Measurements from ENCODE around the gene MATCAP1. TPM values are rescaled to one million over a fixed set of nuclear protein-coding genes. Genes with fewer than 3 reads are reported as not detected.

MATCAP1 gene
- total and polyA plus RNA-seq, 8 donors: 4.8 to 55.6 (median 14.7) TPM

GRCh38 chr16:67190448-67191399 is 7.0 kb upstream of the MATCAP1 start:
- no peak for TF ChIP-seq CTCF (IDR thresholded peaks at IDR 0.05)
- no peaks in the 10 kb centered on the region for H3K27me3 ChIP-seq
- no peak for FAIRE-seq
- H3K36me3 ChIP-seq: peaks cover 0 to 8% (median 5%) of the 10 kb centered on the region in 3 donors
- no peak for DNase-seq
- no peak overlapping the region for H3K4me3 ChIP-seq
- peaks cover 14 to 19% (median 19%) of the 10 kb centered on the region in 3 donors for H3K4me1 ChIP-seq
- no peaks in the 10 kb centered on the region for H3K9me3 ChIP-seq
- ATAC-seq: no peak
- 59 to 66% methylated on average over 13 of the region's 13 CpGs for WGBS, 2 donors
- H3K27ac ChIP-seq: no peak overlapping the region
- intact Hi-C loops (cut with DNase I): no loop called here

GRCh38 chr16:67190041-67190440 is 6.3 kb upstream of the MATCAP1 start, which contains the start of gene EXOC3L1:
Gene EXOC3L1 (minus strand): TSS chr16:67190136. CDS start chr16:67189676, 460 bp downstream.
- Histone ChIP-seq H3K9me3 (no peaks in the 10 kb centered on the region), H3K27ac (no peak within 1 kb of the TSS), H3K4me1 (peaks cover 16 to 22% (median 21%) of the 10 kb centered on the region in 3 donors), H3K27me3 (no peaks in the 10 kb centered on the region), H3K36me3 (peaks cover 0 to 5% (median 3%) of the 10 kb centered on the region in 3 donors), H3K4me3 (no peak within 1 kb of the TSS)
- DNase-seq (no peak), FAIRE-seq (no peak), ATAC-seq (no peak)
- TF ChIP-seq CTCF (IDR thresholded peaks at IDR 0.05): no peak
- intact Hi-C loops (cut with DNase I): no loop called here
- 37 to 47% methylated on average over 6 of the region's 6 CpGs for WGBS, 2 donors

GRCh38 chr16:67188798-67189197 is 5.0 kb upstream of the MATCAP1 start:
- no peak for TF ChIP-seq CTCF (IDR thresholded peaks at IDR 0.05)
- intact Hi-C loops (cut with DNase I): loop anchor here in 1 of 3 donors (10.0 kb wide), 1 partner anchor 174 kb away; no protein-coding TSS in a partner anchor
- Histone ChIP-seq H3K27me3 (no peaks in the 10 kb centered on the region), H3K4me1 (peaks cover 18 to 27% (median 22%) of the 10 kb centered on the region in 3 donors), H3K9me3 (no peaks in the 10 kb centered on the region), H3K36me3 (no peaks in the 10 kb centered on the region), H3K27ac (no peak overlapping the region), H3K4me3 (no peak overlapping the region)
- ATAC-seq: no peak
- DNase-seq: peak in 2 of 6 donors; percentile 40 to 75
- 86 to 89% methylated on average over 15 of the region's 15 CpGs for WGBS, 2 donors
- no peak for FAIRE-seq

GRCh38 chr16:67188323-67188722 is 4.6 kb upstream of the MATCAP1 start:
- ATAC-seq (no peak), DNase-seq (no peak), FAIRE-seq (no peak)
- no peaks in the 10 kb centered on the region for H3K27me3 ChIP-seq
- TF ChIP-seq CTCF (IDR thresholded peaks at IDR 0.05): no peak
- intact Hi-C loops (cut with DNase I): loop anchor here in 1 of 3 donors (10.0 kb wide), 1 partner anchor 174 kb away; no protein-coding TSS in a partner anchor
- H3K9me3 ChIP-seq: no peaks in the 10 kb centered on the region
- peaks cover 16 to 22% (median 20%) of the 10 kb centered on the region in 3 donors for H3K4me1 ChIP-seq
- no peak overlapping the region for H3K27ac ChIP-seq
- no peaks in the 10 kb centered on the region for H3K36me3 ChIP-seq
- 75 to 81% methylated on average over 4 of the region's 4 CpGs for WGBS, 2 donors
- no peak overlapping the region for H3K4me3 ChIP-seq
